Retinal pigment epithelial cell (primary cell): Measurements from ENCODE around the gene PNLDC1.
"Not testable (repeated sequence)": the region's sequence is repeated elsewhere in the genome, so short reads cannot be mapped to it uniquely, and the experiment has no call there.

Experiments used
- DNase-seq: peaks from one replicate; pipeline ENCODE4 v3.0.0-alpha.2; 2010; ENCODE audit warnings: low read depth
- H3K4me3 ChIP-seq: 2 replicates; pipeline ENCODE4 v1.5.1; 2011; ENCODE audit warnings: mild to moderate bottlenecking, low read length, control low read depth, moderate library complexity
- CTCF ChIP-seq: conservative IDR thresholded peaks from 2 replicates; pipeline ENCODE4 v1.5.1; 2011; ENCODE audit warnings: low read depth, low read length, control low read depth, inconsistent platforms

The PNLDC1 gene

DNA sequence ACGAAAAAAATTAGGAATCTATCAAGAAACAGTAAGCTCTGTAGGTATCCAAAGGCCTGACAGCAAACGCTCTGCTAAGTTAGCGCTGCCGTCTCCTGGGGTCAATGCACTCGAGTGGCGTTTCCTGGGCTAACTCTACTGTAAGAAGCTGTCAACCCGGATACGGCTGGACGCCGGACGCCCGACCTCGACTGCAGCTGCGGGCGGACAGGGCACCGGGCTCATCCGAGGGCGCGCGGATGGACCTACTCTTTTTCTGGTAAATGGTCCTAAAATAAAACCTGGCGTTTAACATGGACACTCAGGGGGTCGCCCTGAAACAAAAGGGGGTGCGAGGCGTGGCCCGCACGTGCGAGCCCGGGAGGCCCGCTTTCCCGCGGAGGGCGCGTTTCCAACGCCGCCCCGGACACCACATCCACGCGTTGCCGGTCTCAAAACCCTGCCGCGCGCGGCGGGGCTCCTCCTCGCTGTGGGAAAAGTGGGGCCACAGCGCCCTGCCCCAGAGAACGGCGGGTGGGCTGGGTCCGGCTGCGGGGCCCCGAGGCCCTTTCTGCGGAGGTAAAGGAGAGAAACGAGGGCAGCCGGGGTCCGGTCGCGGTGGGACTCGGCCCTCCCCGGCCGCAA lies 11.2 kb upstream of the PNLDC1 start:
- no peak for TF ChIP-seq CTCF
- DNase-seq, result no peak
- H3K4me3 ChIP-seq, result peak overlapping the region; percentile 96

- peak within 1 kb of the TSS; percentile 96 for H3K4me3 ChIP-seq
- TF ChIP-seq CTCF, result no peak
- peak; percentile 97 for DNase-seq
These were observed 10.5 kb upstream of the PNLDC1 start, which contains the start of gene TCP1 for GRCh38 chr6:159789377-159790148. Gene TCP1 (minus strand): TSS chr6:159789602. CDS start chr6:159789468, 134 bp downstream.

- DNase-seq, result peak; percentile 96
- no peak for TF ChIP-seq CTCF
- peak within 1 kb of the TSS; percentile 96 for H3K4me3 ChIP-seq
These were observed 9.7 kb upstream of the PNLDC1 start, which contains the start of gene MRPL18 for GRCh38 chr6:159790149-159790955. Gene MRPL18 (plus strand): TSS chr6:159790467. CDS start chr6:159790588, 121 bp downstream.

DNA sequence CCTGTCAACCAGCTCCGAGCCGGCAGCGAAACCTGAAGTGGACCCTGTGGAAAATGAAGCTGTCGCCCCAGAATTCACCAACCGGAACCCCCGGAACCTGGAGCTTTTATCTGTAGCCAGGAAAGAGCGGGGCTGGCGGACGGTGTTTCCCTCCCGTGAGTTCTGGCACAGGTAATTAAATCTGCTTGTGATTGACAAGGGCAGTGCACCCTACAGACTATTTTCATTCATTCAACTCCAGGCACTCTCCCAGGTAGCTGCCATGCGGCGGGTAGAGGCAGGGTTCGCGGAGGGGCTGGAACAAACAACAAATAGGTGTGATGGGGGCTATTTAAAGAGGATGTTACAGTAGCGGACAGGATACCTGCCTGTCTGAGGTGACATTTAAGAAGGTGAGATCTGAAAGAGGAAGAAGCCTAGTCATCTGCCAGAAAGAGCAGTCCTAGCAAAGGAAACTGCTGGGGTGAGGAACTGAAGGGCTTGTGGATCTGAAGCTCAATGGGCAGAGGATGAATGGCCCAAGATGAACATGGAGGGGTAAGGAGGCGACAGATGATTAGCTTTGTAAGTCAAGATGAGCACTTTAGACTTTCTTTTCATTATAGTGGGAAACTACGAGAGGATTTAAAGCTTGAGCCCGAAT lies 9.0 kb upstream of the PNLDC1 start:
- TF ChIP-seq CTCF, result no peak
- DNase-seq, result no peak
- H3K4me3 ChIP-seq, result peak overlapping the region; percentile 96

DNA sequence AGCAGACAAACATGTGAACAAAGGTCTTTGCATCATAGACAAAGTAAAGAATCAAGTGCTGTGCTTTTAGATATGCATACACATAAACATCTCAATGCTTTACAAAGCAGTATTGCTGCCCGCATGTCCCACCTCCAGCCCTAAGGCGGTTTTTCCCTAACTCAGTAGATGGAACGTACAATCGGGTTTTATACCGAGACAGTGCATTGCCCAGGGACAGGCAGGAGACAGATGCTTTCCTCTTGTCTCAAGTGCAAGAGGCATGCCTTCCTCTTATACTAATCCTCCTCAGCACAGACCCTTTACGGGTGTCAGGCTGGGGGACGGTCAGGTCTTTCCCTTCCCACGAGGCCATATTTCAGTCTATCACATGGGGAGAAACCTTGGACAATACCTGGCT lies 5.1 kb upstream of the PNLDC1 start:
- not testable (repeated sequence) for H3K4me3 ChIP-seq, DNase-seq

- no peak for TF ChIP-seq CTCF
- DNase-seq, result no peak
- no peak overlapping the region for H3K4me3 ChIP-seq
These were observed 2.5 kb upstream of the PNLDC1 start for GRCh38 chr6:159797554-159797953.

- DNase-seq, result no peak
- no peak for TF ChIP-seq CTCF
- H3K4me3 ChIP-seq, result no peak overlapping the region
These were observed 1.9 kb downstream of the PNLDC1 start for GRCh38 chr6:159801935-159802334.
